MCF 10A (cell line): ENCODE results near the gene ZNF304. TPM values are rescaled to one million over a fixed set of nuclear protein-coding genes. Genes with fewer than 3 reads are reported as not detected.
A peak's percentile ranks its signal among the peaks of the same experiment; 100 is the strongest.

Experiments
- BruUV-seq: library from RNA; stranded (reverse); fragments of 400-500 nt; replicated peaks from 2 replicates; lab custom pipeline; 2021; lab: Mats Ljungman, UMichigan
- CTCF ChIA-PET: fragments of 300-600 bp; sonication (Branson Sonifier 250); formaldehyde crosslinking; extraction: SDS; loops from one replicate; lab custom pipeline; 2021; ENCODE audit warnings: antibody characterized with exemption, inconsistent platforms; lab: Yijun Ruan, JAX
- POLR2A ChIA-PET: fragments of 300-600, 350-650 bp; sonication (Branson Sonifier 250); formaldehyde crosslinking; extraction: SDS; loops from one replicate; lab custom pipeline; 2020; ENCODE audit warnings: antibody characterized with exemption, inconsistent platforms; lab: Yijun Ruan, JAX
- DNase-seq: peaks from one replicate; pipeline ENCODE4 v3.0.0-alpha.2; 2018; ENCODE audit not compliant: unreplicated experiment
- H3K27ac Mint-ChIP-seq: one replicate; pipeline ENCODE4 v1.8.0; 2022; ENCODE audit warnings: mild to moderate bottlenecking, low read depth, mixed read lengths; ENCODE audit not compliant: unreplicated experiment
- H3K27me3 Mint-ChIP-seq: one replicate; pipeline ENCODE4 v1.8.0; 2022; ENCODE audit warnings: mixed read lengths; ENCODE audit not compliant: insufficient read depth, unreplicated experiment
- H3K36me3 Mint-ChIP-seq: one replicate; pipeline ENCODE4 v1.8.0; 2022; ENCODE audit warnings: mild to moderate bottlenecking, moderate library complexity, mixed read lengths; ENCODE audit not compliant: insufficient read depth, unreplicated experiment
- H3K4me1 Mint-ChIP-seq: one replicate; pipeline ENCODE4 v1.8.0; 2022; ENCODE audit warnings: mixed read lengths; ENCODE audit not compliant: insufficient read depth, unreplicated experiment
- H3K4me3 Mint-ChIP-seq: one replicate; pipeline ENCODE4 v1.8.0; 2022; ENCODE audit warnings: mild to moderate bottlenecking, moderate library complexity, mixed read lengths; ENCODE audit not compliant: unreplicated experiment
- H3K9me3 Mint-ChIP-seq: one replicate; pipeline ENCODE4 v1.8.0; 2022; ENCODE audit warnings: mixed read lengths; ENCODE audit not compliant: unreplicated experiment
- intact Hi-C: fragments of 100-400 bp; cut with micrococcal nuclease; formaldehyde crosslinking; loops from 2 replicates; pipeline ENCODE4 v1.14.1; 2022
- total RNA-seq: library from RNA; stranded (reverse); gene quantifications from 2 replicates; pipeline ENCODE4 v1.2.3, GENCODE V29; 2022
- TF ChIP-seq, protein P1 (sequence below): fragments of 200-600 bp; IDR thresholded peaks from one replicate; pipeline ENCODE4 v1.8.0; 2022; ENCODE audit warnings: antibody characterized with exemption, mild to moderate bottlenecking; ENCODE audit not compliant: unreplicated experiment

ZNF304 gene
- total RNA-seq, 1 experiment from 2014 or later = 7.0 TPM

DNA sequence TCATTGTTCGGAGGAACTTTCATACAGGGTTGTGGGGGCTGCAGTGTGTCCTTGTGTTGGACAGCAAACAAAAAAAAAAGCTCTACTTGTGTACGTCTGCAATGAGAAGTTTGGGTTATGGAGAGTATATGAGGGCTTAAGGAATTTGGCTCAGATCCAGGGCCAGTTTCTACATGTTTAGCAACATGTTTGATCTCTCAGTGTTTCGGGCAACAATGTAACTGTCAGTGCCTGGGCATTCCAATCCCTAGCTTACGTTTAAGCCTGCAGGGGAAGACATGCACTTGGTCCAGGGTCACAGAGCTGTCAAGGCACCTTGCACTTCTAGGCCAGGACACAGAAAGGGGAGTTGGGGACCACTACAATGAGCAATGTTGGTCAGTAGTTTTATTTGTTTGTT, 16.9 kb upstream of the ZNF304 start:
- H3K27ac Mint-ChIP-seq = peak overlapping the region; percentile 50
- H3K36me3 Mint-ChIP-seq = peaks cover 37% of the 10 kb centered on the region
- POLR2A ChIA-PET = interaction anchor here (1.0 to 5.4 kb wide), 8 partner anchors 9 to 47 kb away, joined by 3 to 41 read pairs (median 8); partner anchors contain the start of genes TRAPPC2B, ZNF304, ZNF543 and ZNF547
- CTCF ChIA-PET = interaction anchor here (0.8 kb wide), 1 partner anchor 32 kb away, joined by 4 read pairs; no protein-coding TSS in a partner anchor
- intact Hi-C loops = no loop called here
- peak; percentile 80 for DNase-seq
- no peaks in the 10 kb centered on the region for H3K9me3 Mint-ChIP-seq
- TF ChIP-seq, protein P1, sequence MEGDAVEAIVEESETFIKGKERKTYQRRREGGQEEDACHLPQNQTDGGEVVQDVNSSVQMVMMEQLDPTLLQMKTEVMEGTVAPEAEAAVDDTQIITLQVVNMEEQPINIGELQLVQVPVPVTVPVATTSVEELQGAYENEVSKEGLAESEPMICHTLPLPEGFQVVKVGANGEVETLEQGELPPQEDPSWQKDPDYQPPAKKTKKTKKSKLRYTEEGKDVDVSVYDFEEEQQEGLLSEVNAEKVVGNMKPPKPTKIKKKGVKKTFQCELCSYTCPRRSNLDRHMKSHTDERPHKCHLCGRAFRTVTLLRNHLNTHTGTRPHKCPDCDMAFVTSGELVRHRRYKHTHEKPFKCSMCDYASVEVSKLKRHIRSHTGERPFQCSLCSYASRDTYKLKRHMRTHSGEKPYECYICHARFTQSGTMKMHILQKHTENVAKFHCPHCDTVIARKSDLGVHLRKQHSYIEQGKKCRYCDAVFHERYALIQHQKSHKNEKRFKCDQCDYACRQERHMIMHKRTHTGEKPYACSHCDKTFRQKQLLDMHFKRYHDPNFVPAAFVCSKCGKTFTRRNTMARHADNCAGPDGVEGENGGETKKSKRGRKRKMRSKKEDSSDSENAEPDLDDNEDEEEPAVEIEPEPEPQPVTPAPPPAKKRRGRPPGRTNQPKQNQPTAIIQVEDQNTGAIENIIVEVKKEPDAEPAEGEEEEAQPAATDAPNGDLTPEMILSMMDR = no peak
- no TSS peak for BruUV-seq
- no peak overlapping the region for H3K4me3 Mint-ChIP-seq
- peaks cover 8% of the 10 kb centered on the region for H3K4me1 Mint-ChIP-seq
- H3K27me3 Mint-ChIP-seq = no peaks in the 10 kb centered on the region

- H3K9me3 Mint-ChIP-seq = no peaks in the 10 kb centered on the region
- peaks cover 4% of the 10 kb centered on the region for H3K36me3 Mint-ChIP-seq
- peaks cover 6% of the 10 kb centered on the region for H3K4me1 Mint-ChIP-seq
- no peaks in the 10 kb centered on the region for H3K27me3 Mint-ChIP-seq
- POLR2A ChIA-PET = interaction anchor here (0.7 to 1.1 kb wide), 2 partner anchors 12 to 405 kb away, joined by 3 to 4 read pairs; partner anchors contain the start of gene ZNF304
- H3K27ac Mint-ChIP-seq = no peak overlapping the region
- TF ChIP-seq, protein P1 = no peak
- CTCF ChIA-PET = interaction anchor here (0.6 kb wide), 1 partner anchor 278 kb away, joined by 4 read pairs; no protein-coding TSS in a partner anchor
- intact Hi-C loops = no loop called here
- no TSS peak for BruUV-seq
- DNase-seq = no peak
- no peak overlapping the region for H3K4me3 Mint-ChIP-seq
Measured at GRCh38 chr19:57338877-57339276, 12.2 kb upstream of the ZNF304 start.

GRCh38 chr19:57342582-57342981, 8.5 kb upstream of the ZNF304 start:
- no peaks in the 10 kb centered on the region for H3K27me3 Mint-ChIP-seq
- H3K4me3 Mint-ChIP-seq = no peak overlapping the region

DNA sequence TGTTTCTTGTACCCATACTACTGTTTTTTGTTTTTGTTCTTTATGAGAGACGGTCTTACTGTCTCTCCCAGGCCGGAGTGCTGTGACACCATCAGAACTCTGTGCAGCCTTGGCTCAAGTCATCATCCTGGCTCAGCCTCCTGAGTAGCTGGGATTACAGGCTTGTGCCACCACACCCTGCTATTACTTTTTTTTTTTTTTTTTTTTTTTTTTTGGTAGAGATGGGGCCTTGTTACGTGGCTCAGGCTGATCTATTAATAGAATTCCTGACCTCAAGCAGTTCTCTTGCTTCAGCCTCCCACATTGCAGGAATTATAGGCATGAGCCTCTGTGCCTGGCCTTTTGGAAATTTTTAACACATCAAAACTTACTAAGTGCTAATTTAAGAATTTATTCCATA, 2.9 kb upstream of the ZNF304 start:
- ChIA-PET POLR2A (interaction anchor here (0.5 to 1.6 kb wide), 6 partner anchors 12 to 31 kb away, joined by 3 to 7 read pairs (median 4); partner anchors contain the start of genes TRAPPC2B, ZNF543 and ZNF547), CTCF (interaction anchor here (1.1 to 1.4 kb wide), 3 partner anchors 10 to 67 kb away, joined by 3 to 4 read pairs (median 4); no protein-coding TSS in a partner anchor)
- no TSS peak for BruUV-seq
- Mint-ChIP-seq H3K27me3 (no peaks in the 10 kb centered on the region), H3K27ac (no peak overlapping the region), H3K4me1 (peaks cover 15% of the 10 kb centered on the region), H3K9me3 (no peaks in the 10 kb centered on the region), H3K36me3 (peaks cover 10% of the 10 kb centered on the region), H3K4me3 (no peak overlapping the region)
- TF ChIP-seq, protein P1 = no peak
- intact Hi-C loops = no loop called here
- DNase-seq = no peak

More at GRCh38 chr19:57342582-57342981, 8.5 kb upstream of the ZNF304 start:
- ChIA-PET POLR2A (interaction anchor here (1.3 kb wide), 1 partner anchor 9 kb away, joined by 7 read pairs; the partner anchor contains the start of gene ZNF304), CTCF (interaction anchor here (0.6 kb wide), 1 partner anchor 63 kb away, joined by 3 read pairs; no protein-coding TSS in a partner anchor)
- H3K36me3 Mint-ChIP-seq = peaks cover 4% of the 10 kb centered on the region
- intact Hi-C loops = no loop called here
- TF ChIP-seq, protein P1 = no peak
- BruUV-seq = no TSS peak
- no peak for DNase-seq
- H3K27ac Mint-ChIP-seq = no peak overlapping the region
- no peaks in the 10 kb centered on the region for H3K9me3 Mint-ChIP-seq
- no peaks in the 10 kb centered on the region for H3K4me1 Mint-ChIP-seq
